GM12864 (cell line): ENCODE measurements around the gene RASSF3.

Experiments used
- DNase-seq: peaks from one replicate; pipeline ENCODE4 v3.0.0-alpha.2; 2011; ENCODE audit warnings: low read depth
- H3K4me3 ChIP-seq: 2 replicates; pipeline ENCODE4 v1.5.1; 2011; ENCODE audit warnings: mild to moderate bottlenecking, low read depth, low read length, control low read depth
- CTCF ChIP-seq: IDR thresholded peaks from 2 replicates; pipeline ENCODE4 v1.5.1; 2011; ENCODE audit warnings: low read depth, mild to moderate bottlenecking, moderate library complexity, low read length, control low read depth, inconsistent platforms; ENCODE audit errors: missing control alignments

Gene RASSF3

GRCh38 chr12:64675795-64676194, 65.5 kb downstream of the RASSF3 start:
- no peak for DNase-seq
- no peak for TF ChIP-seq CTCF
- H3K4me3 ChIP-seq, result no peak overlapping the region

- TF ChIP-seq CTCF, result peak; percentile 48
- DNase-seq, result no peak
Measured at GRCh38 chr12:64678248-64678647, 68.0 kb downstream of the RASSF3 start.

GRCh38 chr12:64678835-64679234, 68.5 kb downstream of the RASSF3 start:
- DNase-seq, result no peak
- no peak overlapping the region for H3K4me3 ChIP-seq
- TF ChIP-seq CTCF, result no peak

More at GRCh38 chr12:64678248-64678647, 68.0 kb downstream of the RASSF3 start:
- no peak overlapping the region for H3K4me3 ChIP-seq

- no peak overlapping the region; the same call in 1 of the 2 replicates for H3K4me3 ChIP-seq
- DNase-seq, result no peak
- TF ChIP-seq CTCF, result no peak
Measured at GRCh38 chr12:64679487-64680001, 69.2 kb downstream of the RASSF3 start.

GRCh38 chr12:64680235-64680634, 69.9 kb downstream of the RASSF3 start:
- H3K4me3 ChIP-seq, result peak overlapping the region; percentile 22; the same call in 1 of the 2 replicates
- DNase-seq, result no peak
- no peak for TF ChIP-seq CTCF

GRCh38 chr12:64681200-64682052, 71.1 kb downstream of the RASSF3 start:
- TF ChIP-seq CTCF, result no peak
- DNase-seq, result no peak

More at GRCh38 chr12:64681200-64682052, 71.1 kb downstream of the RASSF3 start:
- H3K4me3 ChIP-seq, result no peak overlapping the region
